ENCODE data around the gene UCMA. TPM values are rescaled to one million over a fixed set of nuclear protein-coding genes. Genes with fewer than 3 reads are reported as not detected.
"Not testable (repeated sequence)": the region's sequence is repeated elsewhere in the genome, so short reads cannot be mapped to it uniquely, and the experiment has no call there.

Gene UCMA
- total and polyA plus RNA-seq, 9 donors: 0.11 to 0.48 (median 0.38) TPM; not detected in 6

- Histone ChIP-seq H3K4me3 (no peak overlapping the region), H3K4me1 (ENCODE audit: insufficient read depth) (no peaks in the 10 kb centered on the region), H3K9me3 (no peaks in the 10 kb centered on the region), H3K27me3 (no peaks in the 10 kb centered on the region), H3K27ac (no peak overlapping the region), H3K36me3 (no peaks in the 10 kb centered on the region)
- DNase-seq: no peak
- TF ChIP-seq, protein P1, sequence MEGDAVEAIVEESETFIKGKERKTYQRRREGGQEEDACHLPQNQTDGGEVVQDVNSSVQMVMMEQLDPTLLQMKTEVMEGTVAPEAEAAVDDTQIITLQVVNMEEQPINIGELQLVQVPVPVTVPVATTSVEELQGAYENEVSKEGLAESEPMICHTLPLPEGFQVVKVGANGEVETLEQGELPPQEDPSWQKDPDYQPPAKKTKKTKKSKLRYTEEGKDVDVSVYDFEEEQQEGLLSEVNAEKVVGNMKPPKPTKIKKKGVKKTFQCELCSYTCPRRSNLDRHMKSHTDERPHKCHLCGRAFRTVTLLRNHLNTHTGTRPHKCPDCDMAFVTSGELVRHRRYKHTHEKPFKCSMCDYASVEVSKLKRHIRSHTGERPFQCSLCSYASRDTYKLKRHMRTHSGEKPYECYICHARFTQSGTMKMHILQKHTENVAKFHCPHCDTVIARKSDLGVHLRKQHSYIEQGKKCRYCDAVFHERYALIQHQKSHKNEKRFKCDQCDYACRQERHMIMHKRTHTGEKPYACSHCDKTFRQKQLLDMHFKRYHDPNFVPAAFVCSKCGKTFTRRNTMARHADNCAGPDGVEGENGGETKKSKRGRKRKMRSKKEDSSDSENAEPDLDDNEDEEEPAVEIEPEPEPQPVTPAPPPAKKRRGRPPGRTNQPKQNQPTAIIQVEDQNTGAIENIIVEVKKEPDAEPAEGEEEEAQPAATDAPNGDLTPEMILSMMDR (IDR thresholded peaks at IDR 0.05): no peak
- TF ChIP-seq EP300 (IDR thresholded peaks at IDR 0.05) (no peak), POLR2A (IDR thresholded peaks at IDR 0.05) (no peak)
- intact Hi-C loops (cut with DNase I): no loop called here
- WGBS, 3 donors: 79 to 87% (median 82%) methylated on average over 16 of the region's 16 CpGs
Observed at GRCh38 chr10:13238271-13239077, 4.3 kb upstream of the UCMA start.

GRCh38 chr10:13236638-13237037 is 2.5 kb upstream of the UCMA start:
- Histone ChIP-seq H3K27ac (no peak overlapping the region), H3K4me3 (no peak overlapping the region), H3K27me3 (no peaks in the 10 kb centered on the region), H3K9me3 (no peaks in the 10 kb centered on the region), H3K36me3 (no peaks in the 10 kb centered on the region), H3K4me1 (ENCODE audit: insufficient read depth) (no peaks in the 10 kb centered on the region)
- intact Hi-C loops (cut with DNase I): no loop called here
- no peak for TF ChIP-seq POLR2A (IDR thresholded peaks at IDR 0.05)
- no peak for TF ChIP-seq EP300 (IDR thresholded peaks at IDR 0.05)
- TF ChIP-seq, protein P1 (IDR thresholded peaks at IDR 0.05): no peak
- no peak for DNase-seq
- 74 to 81% (median 79%) methylated on average over 8 of the region's 8 CpGs for WGBS, 3 donors

GRCh38 chr10:13234736-13235135 is 562 bp upstream of the UCMA start:
- H3K4me1 ChIP-seq (ENCODE audit: insufficient read depth); H3K9me3 ChIP-seq; DNase-seq; H3K4me3 ChIP-seq; H3K27me3 ChIP-seq; intact Hi-C loops (cut with DNase I); H3K27ac ChIP-seq; H3K36me3 ChIP-seq: not testable (repeated sequence)
- 89 to 92% (median 90%) methylated on average over 13 of the region's 13 CpGs for WGBS, 3 donors

DNA sequence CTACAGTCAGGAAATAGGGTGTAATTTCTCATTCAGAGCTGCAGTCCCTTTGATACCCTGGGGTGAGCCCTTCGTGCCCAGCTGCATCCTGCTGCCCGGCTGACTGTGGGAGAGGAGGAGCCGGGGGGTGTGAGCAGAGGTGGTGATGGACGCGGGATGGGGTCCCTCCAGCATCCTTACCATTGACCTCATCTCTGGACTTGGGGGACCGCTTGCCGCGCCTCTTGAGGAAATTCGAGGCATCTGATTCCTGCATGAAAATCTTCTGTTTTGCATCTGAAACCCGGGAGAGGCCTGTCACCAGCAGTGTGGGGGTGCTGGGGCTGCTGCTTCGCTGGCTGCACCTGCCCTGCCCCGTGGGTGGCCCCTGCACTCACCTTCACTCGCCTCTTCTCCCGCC is 816 bp downstream of the UCMA start:
- H3K27ac ChIP-seq: no peak overlapping the region
- DNase-seq: no peak
- H3K4me3 ChIP-seq: no peak overlapping the region
- no peaks in the 10 kb centered on the region for H3K4me1 ChIP-seq (ENCODE audit: insufficient read depth)
- intact Hi-C loops (cut with DNase I): no loop called here
- WGBS, 3 donors: 70 to 75% (median 73%) methylated on average over 13 to 14 of the region's 14 CpGs
- H3K27me3 ChIP-seq: no peaks in the 10 kb centered on the region
- no peaks in the 10 kb centered on the region for H3K9me3 ChIP-seq
- H3K36me3 ChIP-seq: no peaks in the 10 kb centered on the region
- TF ChIP-seq EP300 (IDR thresholded peaks at IDR 0.05) (no peak), POLR2A (IDR thresholded peaks at IDR 0.05) (no peak)
- TF ChIP-seq, protein P1 (IDR thresholded peaks at IDR 0.05): no peak

- Histone ChIP-seq H3K4me3 (no peak overlapping the region), H3K9me3 (no peaks in the 10 kb centered on the region), H3K36me3 (no peaks in the 10 kb centered on the region), H3K4me1 (ENCODE audit: insufficient read depth) (peaks cover 1% of the 10 kb centered on the region), H3K27ac (no peak overlapping the region), H3K27me3 (no peaks in the 10 kb centered on the region)
- intact Hi-C loops (cut with DNase I): no loop called here
- 87 to 94% (median 90%) methylated on average over 6 of the region's 6 CpGs for WGBS, 3 donors
- no peak for DNase-seq
- TF ChIP-seq POLR2A (IDR thresholded peaks at IDR 0.05) (no peak), EP300 (IDR thresholded peaks at IDR 0.05) (no peak)
- TF ChIP-seq, protein P1 (IDR thresholded peaks at IDR 0.05): no peak
Observed at GRCh38 chr10:13231808-13232207, 2.4 kb downstream of the UCMA start.
